ENCODE data around the gene PTPRR. TPM values are rescaled to one million over a fixed set of nuclear protein-coding genes. Genes with fewer than 3 reads are reported as not detected.

Gene PTPRR
- polyA plus RNA-seq, 4 donors: 0.08 to 0.79 (median 0.44) TPM

DNA sequence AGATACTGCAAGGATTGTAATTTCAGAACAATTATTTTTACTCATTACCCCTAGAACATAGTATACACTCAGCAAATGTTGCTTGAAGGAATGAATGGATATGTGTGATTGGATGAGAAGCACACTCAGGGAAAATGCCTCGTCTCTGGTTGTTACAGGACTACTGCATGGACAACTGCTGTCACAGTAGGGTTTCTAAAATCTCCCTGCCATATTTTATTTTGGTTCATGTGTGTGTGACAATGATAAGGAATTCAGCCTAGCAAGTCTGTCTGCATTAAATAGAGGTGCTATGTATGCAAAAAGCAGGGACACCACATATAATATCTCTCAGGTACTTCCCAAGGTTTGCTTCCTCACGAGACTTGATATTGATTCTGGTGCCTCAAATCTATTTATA lies 1.4 kb downstream of the PTPRR start:
- DNase-seq (ENCODE audit: low read depth in 4 of 4, low spot score in 3 of 4): no peak

DNA sequence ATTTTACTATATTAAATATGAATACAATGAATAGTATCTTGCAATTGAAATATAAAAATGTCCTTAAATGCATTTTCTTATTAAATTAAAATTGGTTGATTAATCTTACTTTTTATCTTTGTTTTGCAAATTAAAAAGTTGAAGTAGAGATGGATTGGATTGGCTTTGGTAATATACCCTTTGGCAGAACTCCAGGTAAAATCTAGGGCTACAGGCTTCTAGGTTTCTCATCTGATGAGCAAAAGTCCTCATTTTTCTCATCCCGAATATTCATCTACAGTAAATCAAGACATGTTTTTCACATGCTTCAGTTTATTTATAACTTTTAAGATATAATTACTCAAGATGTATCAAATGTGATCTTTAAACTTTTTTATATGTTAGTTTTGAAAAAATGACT lies 2.2 kb downstream of the PTPRR start:
- DNase-seq (ENCODE audit: low read depth in 4 of 4, low spot score in 3 of 4): no peak

DNA sequence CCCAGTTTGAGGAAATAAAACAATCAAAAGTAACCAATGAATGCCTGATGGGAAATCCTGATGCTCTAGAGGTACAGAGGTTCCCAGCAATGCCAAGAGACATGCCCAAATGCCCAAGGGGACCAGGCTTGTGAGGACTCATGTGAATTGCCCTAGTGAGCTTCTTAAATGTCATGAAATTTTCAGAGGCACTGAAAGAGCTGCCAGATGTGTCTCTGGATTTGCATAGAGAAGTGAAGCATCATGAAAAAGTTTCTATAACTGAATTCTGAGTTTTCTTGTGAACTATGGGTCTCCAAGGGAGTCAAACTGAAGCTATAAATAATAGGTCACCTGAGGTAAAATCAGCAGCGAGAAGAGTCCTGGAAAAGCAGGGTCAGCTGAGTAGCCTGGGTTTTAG lies 9.9 kb downstream of the PTPRR start:
- no peak for DNase-seq (ENCODE audit: low read depth in 4 of 4, low spot score in 3 of 4)

DNA sequence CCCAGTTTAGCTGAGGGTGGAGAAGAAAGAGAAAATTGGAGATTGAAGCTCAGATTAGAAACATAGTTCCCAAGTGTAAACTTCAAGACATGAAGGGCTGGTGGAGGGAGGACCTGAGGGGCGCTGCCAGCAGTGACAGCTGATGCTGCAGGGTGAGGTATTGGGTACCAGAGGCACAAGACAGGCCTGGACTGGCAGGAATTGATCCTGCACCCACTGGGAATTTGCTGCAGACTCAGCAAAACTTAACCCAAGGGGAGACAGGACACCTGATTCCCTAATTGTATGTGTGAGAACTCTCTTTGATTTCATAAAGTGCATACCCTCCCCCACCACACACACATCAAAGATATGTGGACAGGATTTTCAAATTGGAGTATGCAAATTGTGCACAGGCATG lies 11.6 kb downstream of the PTPRR start:
- DNase-seq (ENCODE audit: low read depth in 4 of 4, low spot score in 3 of 4): no peak

DNA sequence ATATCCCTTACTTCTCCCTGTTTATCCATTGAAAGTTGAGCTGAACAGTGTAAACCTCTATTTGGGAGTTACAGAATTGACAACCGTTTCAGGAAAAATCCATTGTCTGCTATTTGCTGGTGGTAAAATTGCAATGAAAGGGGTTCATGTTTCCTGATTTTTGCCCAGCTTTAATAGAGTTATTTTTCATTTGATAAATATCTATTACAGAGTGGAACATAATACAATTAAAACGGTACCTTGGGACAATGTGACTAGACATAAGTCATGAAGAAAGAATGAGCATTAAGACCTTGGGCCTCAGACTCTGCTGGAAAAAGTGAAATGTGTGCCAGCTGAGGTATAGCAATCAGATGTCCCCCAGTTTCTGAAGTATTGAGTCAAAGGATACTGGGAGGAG lies 13.1 kb downstream of the PTPRR start:
- no peak for DNase-seq (ENCODE audit: low read depth in 4 of 4, low spot score in 3 of 4)

DNA sequence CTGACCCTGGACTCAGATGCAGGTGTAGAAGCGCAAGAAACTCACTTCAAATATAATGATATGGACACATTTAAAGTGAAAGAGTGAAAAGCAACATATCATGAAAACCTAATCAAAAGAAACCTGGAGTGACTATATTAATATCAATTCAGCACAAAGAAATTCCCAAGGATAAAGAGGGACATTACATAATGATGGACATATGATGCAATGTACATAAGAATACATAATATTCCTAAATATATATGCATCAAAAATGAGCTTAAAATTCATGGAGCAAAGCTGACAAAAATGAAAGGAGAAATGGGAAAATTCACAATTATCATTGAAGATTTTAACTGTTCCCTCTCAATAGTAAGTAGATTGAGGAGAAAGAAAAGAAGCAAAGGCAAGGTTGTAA lies 24.6 kb downstream of the PTPRR start:
- no peak for DNase-seq (ENCODE audit: low read depth in 4 of 4, low spot score in 3 of 4)

DNA sequence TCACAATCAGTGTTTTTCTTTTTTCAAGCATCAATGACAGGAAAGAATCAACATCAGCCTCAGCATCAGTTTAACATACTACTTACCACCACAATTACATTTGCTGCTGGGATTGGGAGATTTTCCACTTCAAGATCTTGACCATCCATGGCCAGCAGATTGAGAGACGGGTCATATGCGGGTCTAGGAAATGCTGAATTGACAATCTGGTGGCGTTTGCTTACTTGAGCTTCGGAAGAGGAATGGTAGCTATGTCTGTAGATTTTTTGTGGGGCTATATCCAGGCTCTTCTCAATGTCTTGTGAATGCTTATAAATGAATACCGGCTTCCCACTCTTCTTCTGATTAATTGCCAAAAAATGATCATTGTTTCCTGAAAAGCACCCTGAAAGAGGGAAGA lies 27.9 kb downstream of the PTPRR start:
- DNase-seq (ENCODE audit: low read depth in 4 of 4, low spot score in 3 of 4): no peak

DNA sequence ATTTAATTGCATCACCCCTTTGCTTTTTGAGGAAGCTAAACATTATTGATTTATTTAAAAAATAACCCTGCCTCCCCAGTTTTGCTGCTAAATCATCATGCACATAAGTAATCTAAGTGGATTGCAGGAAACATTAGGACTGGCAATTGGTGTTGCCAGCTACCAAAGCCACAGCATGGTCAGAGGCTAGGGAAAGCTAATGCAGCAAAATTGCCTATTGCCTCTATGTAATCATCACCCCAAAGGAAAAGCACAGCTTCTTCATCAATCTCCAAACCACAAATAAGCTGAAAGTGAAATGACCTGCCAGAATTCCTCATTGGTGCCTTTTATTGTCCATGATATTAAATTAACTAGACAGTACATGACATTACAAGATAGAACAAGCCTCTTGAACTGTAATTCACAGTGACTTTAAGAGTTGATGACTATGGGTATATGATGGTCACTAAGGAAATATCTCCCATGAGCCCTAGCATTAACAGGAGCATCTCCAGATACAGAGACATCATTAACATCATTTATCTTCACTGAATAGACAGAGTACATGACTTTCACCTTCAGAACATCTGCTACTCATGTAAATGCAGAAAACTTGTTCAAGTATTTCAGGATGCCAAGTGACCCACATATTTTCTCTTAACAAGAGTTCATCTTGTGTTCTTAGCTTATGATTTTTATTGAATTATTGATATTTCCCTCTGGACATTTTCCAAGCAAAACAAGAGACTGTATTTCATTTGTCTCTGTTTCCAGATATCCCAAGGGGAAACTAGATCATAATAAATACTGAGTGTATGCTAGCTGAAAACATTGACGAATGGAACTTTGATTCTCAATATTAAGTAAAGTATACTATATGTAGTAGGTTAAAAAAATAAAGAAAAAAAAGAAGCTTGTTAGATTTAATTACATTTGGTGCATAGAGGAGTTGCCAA lies 29.4 kb downstream of the PTPRR start:
- no peak for DNase-seq (ENCODE audit: low read depth in 4 of 4, low spot score in 3 of 4)

DNA sequence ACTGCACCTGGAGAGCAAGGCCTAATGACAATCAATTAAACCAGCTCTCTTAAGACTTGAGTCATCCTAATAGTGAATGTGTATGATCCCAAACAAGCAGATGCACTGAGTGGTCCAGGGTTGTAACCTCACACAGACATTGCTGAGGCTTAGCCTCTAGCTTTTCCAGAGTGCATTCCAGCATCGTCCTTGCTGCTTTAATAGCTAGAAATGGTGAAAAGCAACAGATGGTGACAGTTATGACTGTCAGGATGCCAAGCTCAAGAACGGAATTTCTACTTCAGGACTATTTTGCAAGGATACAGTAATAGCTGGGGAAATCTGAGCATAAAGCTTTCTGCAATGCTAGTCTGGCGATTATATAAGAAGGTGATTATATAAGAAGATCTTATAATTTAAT lies 34.6 kb downstream of the PTPRR start:
- no peak for DNase-seq (ENCODE audit: low read depth in 4 of 4, low spot score in 3 of 4)

DNA sequence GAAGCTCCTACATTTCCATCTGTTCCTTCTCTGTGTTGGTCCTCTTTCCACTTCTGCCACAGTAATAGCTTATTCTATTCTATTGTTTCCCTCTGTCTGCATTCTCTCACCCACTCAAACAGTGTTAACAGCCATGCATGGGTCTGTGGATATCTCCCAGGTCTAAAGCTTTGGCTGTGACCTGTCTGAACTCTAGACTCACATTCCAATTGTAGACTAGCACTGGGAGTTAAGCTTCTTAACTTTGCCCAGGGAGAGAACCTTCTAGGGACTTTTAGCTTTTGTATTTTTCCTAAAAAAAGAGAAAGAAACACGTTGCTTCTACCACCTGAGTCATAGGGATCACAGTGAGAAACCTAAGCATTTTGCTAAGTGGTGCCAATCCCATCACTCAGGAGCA lies 36.7 kb downstream of the PTPRR start:
- no peak for DNase-seq (ENCODE audit: low read depth in 4 of 4, low spot score in 3 of 4)

DNA sequence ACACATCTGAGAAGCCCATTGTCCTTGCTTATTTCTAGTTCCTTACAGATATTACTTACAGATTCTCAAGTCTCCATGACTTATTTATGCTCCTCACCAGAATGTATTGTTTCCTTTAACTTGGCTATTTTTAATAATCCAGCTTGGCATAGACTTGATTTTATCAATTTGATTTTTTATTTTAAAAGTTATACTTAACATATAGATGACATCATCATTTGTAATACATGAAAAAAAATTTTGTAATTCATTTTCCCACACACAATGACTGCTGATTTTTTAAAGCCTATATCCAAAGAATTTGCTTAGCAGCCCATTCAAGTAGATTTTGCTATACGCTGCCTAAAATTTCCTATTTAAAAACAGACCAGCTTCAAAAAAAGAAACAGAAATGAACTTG lies 39.8 kb downstream of the PTPRR start:
- DNase-seq (ENCODE audit: low read depth in 4 of 4, low spot score in 3 of 4): no peak

DNA sequence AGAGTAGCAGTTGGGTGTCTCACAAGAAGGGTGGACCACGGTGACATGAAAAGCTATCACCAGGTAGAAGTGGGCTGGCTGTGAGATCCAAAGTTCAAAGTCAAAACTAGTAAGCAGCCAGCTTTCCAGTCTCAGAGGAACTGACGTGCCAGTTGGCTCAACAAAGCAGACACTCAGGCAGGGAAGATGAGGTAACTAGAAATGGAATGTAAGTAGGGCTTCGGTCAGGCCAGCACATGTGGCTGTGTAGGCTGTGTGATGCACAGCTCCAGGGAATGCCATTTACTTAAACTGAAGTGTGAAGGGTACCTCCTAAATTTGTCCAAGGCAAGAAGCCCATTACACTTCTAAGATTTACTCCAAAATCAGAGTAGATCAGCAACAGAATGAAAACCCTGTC lies 43.6 kb downstream of the PTPRR start:
- no peak for DNase-seq (ENCODE audit: low read depth in 4 of 4, low spot score in 3 of 4)

DNA sequence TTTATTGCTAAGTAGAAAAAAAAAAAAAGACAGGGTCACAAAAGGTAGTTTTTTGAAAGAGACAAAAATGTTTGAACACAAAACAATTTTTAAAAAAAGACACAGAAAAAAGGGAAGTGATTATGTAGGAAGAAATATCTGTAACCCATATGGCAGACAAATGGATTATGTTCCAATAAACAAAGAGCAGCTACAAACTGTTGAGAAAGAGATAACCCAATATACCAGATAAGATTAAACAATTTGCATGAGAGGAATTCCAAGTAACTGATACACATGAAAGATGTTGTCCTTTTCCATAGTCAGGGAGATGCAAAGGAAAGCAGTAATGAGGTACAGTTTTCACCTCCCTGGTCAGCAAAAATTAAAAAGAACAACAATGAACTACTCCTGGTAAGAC lies 44.9 kb downstream of the PTPRR start:
- no peak for DNase-seq (ENCODE audit: low read depth in 4 of 4, low spot score in 3 of 4)

DNA sequence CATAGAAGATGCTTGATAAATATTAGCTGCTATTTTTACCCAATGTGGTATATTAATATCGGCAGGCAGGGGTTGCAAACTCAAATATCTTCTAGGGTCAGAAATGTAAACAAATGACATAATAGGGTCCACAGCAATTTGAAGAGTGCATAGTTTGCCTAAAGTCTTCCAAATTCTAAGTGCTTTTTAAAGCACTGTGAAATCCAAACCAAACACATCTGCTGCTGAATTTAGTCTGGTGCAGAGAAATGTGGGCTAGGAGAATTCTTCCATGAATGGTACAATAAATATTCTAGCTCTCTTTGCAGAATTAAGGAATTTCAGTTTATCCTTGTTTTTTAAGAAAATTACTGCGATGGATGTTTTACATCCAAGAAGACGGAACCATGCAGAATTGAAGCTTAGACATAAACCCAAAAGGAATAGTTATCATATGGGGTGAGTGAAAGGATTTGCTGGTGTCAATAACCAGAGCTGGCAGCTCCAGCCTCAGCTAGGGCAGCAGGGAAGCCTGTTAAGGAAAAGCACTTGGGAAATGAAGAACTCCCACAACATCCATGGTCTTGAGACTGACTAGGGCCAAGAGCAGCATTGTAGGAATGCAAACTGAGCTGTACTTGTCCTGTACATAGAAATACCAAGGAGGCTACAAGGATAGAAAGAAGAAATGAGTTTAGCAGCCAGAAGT lies 65.5 kb downstream of the PTPRR start:
- no peak for DNase-seq (ENCODE audit: low read depth in 4 of 4, low spot score in 3 of 4)

DNA sequence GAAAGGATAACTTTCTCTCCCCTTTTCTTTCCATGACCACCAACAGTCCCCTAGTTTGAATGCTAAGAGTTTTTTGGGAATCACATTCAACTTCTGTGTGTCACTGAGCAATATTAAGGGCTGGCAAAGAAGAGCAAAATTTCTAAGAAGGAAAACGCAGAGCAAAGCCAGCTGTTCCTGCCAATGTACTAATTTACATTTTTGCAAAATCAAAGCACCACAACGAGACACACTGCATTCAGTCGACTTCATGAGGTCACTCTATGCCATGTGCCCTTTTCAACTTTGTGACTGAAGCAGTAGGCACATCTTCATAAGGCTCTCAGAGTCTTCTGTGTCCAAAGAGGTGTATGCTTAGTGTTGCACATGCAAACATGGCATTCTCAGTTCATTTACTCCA lies 66.4 kb downstream of the PTPRR start:
- no peak for DNase-seq (ENCODE audit: low read depth in 4 of 4, low spot score in 3 of 4)

DNA sequence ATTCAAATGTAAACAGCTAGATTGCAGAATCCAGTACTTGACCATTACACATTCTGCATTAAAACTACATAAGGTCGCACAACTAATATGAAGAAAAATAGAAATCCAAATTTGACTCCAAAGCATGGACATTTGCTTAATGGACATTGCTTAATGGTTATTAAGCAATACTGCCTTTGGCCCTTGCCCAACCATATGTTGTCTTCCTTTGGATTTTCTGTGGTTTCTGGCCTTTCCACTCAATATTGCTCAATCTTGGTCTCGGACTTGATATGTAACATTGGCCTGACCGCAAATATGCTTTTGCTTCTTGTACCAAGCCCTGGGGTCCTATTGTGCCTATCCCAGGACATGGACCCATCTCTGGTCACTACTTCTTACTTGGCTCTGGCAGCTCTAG lies 67.2 kb downstream of the PTPRR start:
- DNase-seq (ENCODE audit: low read depth in 4 of 4, low spot score in 3 of 4): no peak

DNA sequence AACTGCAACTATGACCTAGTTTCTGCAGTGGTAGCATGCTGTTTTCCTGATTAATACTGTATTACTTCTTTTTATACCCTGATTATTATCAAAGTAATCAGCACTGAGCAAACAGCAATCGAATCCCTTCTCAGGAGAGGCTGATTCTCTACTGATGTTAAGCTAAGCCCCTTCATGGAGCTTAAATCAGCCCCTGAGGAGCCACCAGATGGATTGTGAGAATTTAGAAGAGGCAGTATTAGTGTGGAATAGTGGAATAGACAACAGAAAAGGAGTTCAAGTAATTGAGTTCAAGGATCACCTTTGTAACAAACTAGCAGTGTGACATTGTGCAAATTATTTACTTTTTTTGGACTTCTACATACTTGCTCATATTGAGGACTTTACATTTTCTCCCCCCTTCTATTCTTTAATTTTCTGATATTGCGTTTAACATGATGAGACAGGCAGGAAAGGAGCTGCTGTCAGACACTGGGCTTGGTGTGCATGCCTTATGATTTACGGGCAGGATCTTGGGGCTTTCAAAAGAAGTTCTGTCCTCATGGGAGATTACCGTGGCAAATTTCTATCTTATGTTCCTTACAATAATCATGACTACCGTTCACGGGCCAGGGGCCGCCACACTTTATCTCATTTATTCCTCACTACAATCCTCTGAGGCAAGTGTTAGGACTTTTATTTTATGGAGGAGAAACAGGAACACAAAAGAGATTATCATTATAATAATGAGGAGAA lies 68.0 kb downstream of the PTPRR start:
- no peak for DNase-seq (ENCODE audit: low read depth in 4 of 4, low spot score in 3 of 4)

DNA sequence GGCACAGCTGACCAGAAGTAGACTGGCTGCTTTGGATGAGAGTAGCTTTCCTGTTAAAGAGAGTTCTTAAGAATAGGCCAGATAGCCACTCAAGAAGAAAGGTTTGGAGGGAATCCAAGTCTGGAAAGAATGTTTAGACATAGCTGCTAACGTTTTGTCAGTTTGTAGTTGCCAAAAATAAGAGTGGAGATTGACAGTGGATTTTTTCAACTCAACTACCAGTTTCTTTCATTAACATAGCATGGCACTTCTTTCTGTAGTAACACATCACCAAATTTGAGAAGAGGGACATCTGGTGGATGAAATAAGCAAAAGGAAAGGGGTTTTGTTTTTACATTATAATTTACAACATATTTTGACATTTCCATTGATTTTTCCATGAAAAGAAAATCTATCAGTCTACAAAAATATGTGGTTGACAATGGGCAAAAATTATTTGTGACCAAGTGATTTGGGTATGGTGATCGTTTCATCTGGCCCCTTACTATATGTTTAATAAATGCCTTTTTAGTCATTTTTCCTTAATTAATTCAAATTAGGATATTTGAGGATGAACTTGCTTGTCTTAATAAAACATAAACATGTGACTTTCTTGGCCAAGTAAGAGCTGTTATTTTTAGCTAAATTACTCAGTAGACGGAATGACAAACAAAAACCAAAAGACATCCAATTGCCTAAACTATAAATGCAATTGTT lies 71.1 kb downstream of the PTPRR start:
- DNase-seq (ENCODE audit: low read depth in 4 of 4, low spot score in 3 of 4): no peak

DNA sequence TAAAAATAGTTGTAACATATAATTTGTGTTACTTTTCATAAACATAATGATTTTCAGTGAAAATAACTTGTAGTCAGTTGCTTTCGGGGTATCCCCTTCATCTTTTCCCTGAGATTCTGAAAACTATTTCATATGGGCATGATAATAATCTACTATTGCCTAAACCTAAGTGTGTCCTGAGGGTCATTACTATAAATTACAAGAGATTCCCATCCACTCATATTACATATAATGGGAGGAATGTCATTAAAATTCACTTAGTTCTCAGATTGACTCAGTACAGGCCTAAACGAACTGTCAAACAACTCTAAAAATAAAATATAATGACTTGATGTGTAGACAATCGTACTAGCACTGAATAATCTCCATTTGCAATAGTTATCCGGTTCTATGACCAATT lies 72.7 kb downstream of the PTPRR start:
- DNase-seq (ENCODE audit: low read depth in 4 of 4, low spot score in 3 of 4): no peak

DNA sequence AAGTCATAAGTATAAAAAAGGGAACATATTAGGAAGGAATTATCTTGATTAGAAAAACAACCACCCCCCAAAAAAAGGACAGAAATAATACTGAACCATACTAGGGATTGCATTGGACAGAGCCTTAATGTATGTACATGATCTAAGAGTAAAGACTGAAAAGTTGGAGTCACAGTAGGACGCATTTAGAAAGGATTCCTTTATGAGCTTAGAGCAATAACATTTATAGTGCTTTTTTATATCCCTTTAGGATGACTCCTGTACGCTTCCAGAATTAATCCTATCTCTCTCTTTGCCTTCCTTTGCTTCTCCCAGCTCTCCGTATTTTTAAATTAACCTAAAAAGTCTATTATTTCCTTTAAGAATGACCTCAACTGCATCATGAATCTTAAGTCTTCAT lies 75.3 kb downstream of the PTPRR start:
- no peak for DNase-seq (ENCODE audit: low read depth in 4 of 4, low spot score in 3 of 4)

DNA sequence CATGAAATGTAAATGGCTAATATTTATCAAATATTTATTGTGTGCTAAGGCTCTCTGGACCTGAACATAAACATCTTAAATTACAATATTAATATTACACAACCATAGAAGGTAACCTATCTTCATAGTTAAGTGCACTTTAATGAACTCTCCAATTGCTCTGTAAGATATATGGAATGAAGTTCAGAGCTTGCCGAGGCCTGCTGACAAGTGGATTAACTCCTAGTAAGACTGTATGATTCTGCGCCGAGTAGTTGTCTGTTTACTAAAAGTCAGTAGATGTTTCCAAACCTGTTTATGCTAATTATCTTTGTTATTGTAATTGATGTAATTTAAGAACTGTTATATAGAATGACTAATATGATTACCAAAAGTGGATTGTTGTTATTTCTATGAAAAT lies 77.2 kb downstream of the PTPRR start:
- DNase-seq (ENCODE audit: low read depth in 4 of 4, low spot score in 3 of 4): no peak
